ENCODE measurements around the gene ARHGAP42.

GRCh38 chr11:101008961-101009689 lies 322.0 kb downstream of the ARHGAP42 start:
- no peak for TF ChIP-seq POLR2A (IDR thresholded peaks at IDR 0.05; ENCODE audit: low read depth, low read length)
- TF ChIP-seq POLR2AphosphoS5 (IDR thresholded peaks at IDR 0.05; ENCODE audit: low read depth, low read length): no peak
- peak; percentile 31; the same call in 1 of the 2 replicates for TF ChIP-seq SPI1 (IDR thresholded peaks at IDR 0.05; ENCODE audit: low read depth, low read length)
